ENCODE measurements around the gene SHROOM1. TPM values are rescaled to one million over a fixed set of nuclear protein-coding genes. Genes with fewer than 3 reads are reported as not detected.

SHROOM1 gene
- total and polyA plus RNA-seq, 10 donors: 1.1 to 26.1 (median 3.1) TPM

- intact Hi-C loops (cut with DNase I; ENCODE audit: low total_unique reads): no loop called here
- Histone ChIP-seq H3K27me3 (replicated peaks in 1 of 7) (peaks cover 0 to 75% (median 20%) of the 10 kb centered on the region in 7 donors), H3K4me1 (peaks cover 0 to 26% (median 21%) of the 10 kb centered on the region in 6 donors), H3K36me3 (no peaks in the 10 kb centered on the region), H3K4me3 (no peak overlapping the region), H3K27ac (no peak overlapping the region), H3K9me3 (no peaks in the 10 kb centered on the region)
- TF ChIP-seq POLR2A (IDR thresholded peaks at IDR 0.05) (no peak), CTCF (IDR thresholded peaks at IDR 0.05 in 8 of 11, conservative IDR thresholded peaks at IDR 0.05 in 3 of 11) (no peak), POLR2AphosphoS5 (IDR thresholded peaks at IDR 0.05) (no peak)
- no peak for DNase-seq
- WGBS, 5 donors: 92 to 94% (median 93%) methylated on average over 4 of the region's 4 CpGs
These were observed 49.4 kb downstream of the SHROOM1 start for GRCh38 chr5:132781029-132781428.

- 65 to 85% (median 75%) methylated on average over 1 of the region's 1 CpG for WGBS, 5 donors
- intact Hi-C loops (cut with DNase I; ENCODE audit: low total_unique reads): no loop called here
- H3K27me3 ChIP-seq (replicated peaks in 1 of 7): peaks cover 0 to 76% (median 20%) of the 10 kb centered on the region in 7 donors
These were observed 49.9 kb downstream of the SHROOM1 start for GRCh38 chr5:132780577-132780976.

GRCh38 chr5:132779961-132780360, 50.5 kb downstream of the SHROOM1 start:
- no peak for DNase-seq
- Histone ChIP-seq H3K4me3 (no peak overlapping the region), H3K9me3 (no peaks in the 10 kb centered on the region), H3K27me3 (replicated peaks in 1 of 7) (peaks cover 0 to 72% (median 20%) of the 10 kb centered on the region in 7 donors), H3K4me1 (peaks cover 0 to 37% (median 28%) of the 10 kb centered on the region in 6 donors), H3K36me3 (no peaks in the 10 kb centered on the region), H3K27ac (no peak overlapping the region)
- intact Hi-C loops (cut with DNase I; ENCODE audit: low total_unique reads): no loop called here
- 92 to 99% (median 95%) methylated on average over 3 of the region's 3 CpGs for WGBS, 5 donors
- TF ChIP-seq CTCF (IDR thresholded peaks at IDR 0.05 in 8 of 11, conservative IDR thresholded peaks at IDR 0.05 in 3 of 11): no peak
- no peak for TF ChIP-seq POLR2A (IDR thresholded peaks at IDR 0.05)
- no peak for TF ChIP-seq POLR2AphosphoS5 (IDR thresholded peaks at IDR 0.05)

More at GRCh38 chr5:132780577-132780976, 49.9 kb downstream of the SHROOM1 start:
- H3K36me3 ChIP-seq: no peaks in the 10 kb centered on the region
- H3K9me3 ChIP-seq: no peaks in the 10 kb centered on the region
- H3K4me1 ChIP-seq: peaks cover 0 to 31% (median 25%) of the 10 kb centered on the region in 6 donors
- DNase-seq: no peak
- no peak overlapping the region for H3K4me3 ChIP-seq
- TF ChIP-seq POLR2AphosphoS5 (IDR thresholded peaks at IDR 0.05): no peak
- TF ChIP-seq POLR2A (IDR thresholded peaks at IDR 0.05): no peak
- TF ChIP-seq CTCF (IDR thresholded peaks at IDR 0.05 in 8 of 11, conservative IDR thresholded peaks at IDR 0.05 in 3 of 11): no peak
- H3K27ac ChIP-seq: no peak overlapping the region

GRCh38 chr5:132778856-132779255, 51.6 kb downstream of the SHROOM1 start:
- intact Hi-C loops (cut with DNase I; ENCODE audit: low total_unique reads): no loop called here
- H3K4me3 ChIP-seq: no peak overlapping the region
- DNase-seq: no peak
- H3K36me3 ChIP-seq: no peaks in the 10 kb centered on the region
- peaks cover 0 to 63% (median 14%) of the 10 kb centered on the region in 7 donors for H3K27me3 ChIP-seq (replicated peaks in 1 of 7)
- TF ChIP-seq POLR2A (IDR thresholded peaks at IDR 0.05) (no peak), POLR2AphosphoS5 (IDR thresholded peaks at IDR 0.05) (no peak), CTCF (IDR thresholded peaks at IDR 0.05 in 8 of 11, conservative IDR thresholded peaks at IDR 0.05 in 3 of 11) (no peak)
- H3K4me1 ChIP-seq: peaks cover 0 to 47% (median 30%) of the 10 kb centered on the region in 6 donors
- WGBS, 5 donors: 75 to 90% (median 83%) methylated on average over 5 of the region's 5 CpGs
- H3K27ac ChIP-seq: no peak overlapping the region
- no peaks in the 10 kb centered on the region for H3K9me3 ChIP-seq
